ENCODE results near the gene COX5B. TPM values are rescaled to one million over a fixed set of nuclear protein-coding genes. Genes with fewer than 3 reads are reported as not detected.

Gene COX5B
- total and polyA plus RNA-seq, 9 of the 15 experiments (the other 6 are each of a cell fraction or from before 2014, with no cell fraction given): 154 to 1,424 (median 487) TPM

GRCh38 chr2:97673182-97673914, 27.5 kb downstream of the COX5B start (continued):
- TF ChIP-seq ZNF592 (IDR thresholded peaks at IDR 0.05) (peak; percentile 69), PKNOX1 (IDR thresholded peaks at IDR 0.05) (0 out of 2 replicates have a peak, but pooled peaks have one; percentile 5), REST (IDR thresholded peaks at IDR 0.05; ENCODE audit: borderline replicate concordance) (no peak; the same call in 1 of the 2 replicates), REST (CRISPR knock-in tag; IDR thresholded peaks at IDR 0.05; ENCODE audit: low read depth) (no peak), ZBTB9 (CRISPR knock-in tag; IDR thresholded peaks at IDR 0.05) (0 out of 2 replicates have a peak, but pooled peaks have one; percentile 54), RNF219 (CRISPR knock-in tag; IDR thresholded peaks at IDR 0.05) (no peak)

All from K562 (cell line).